HepG2 (cell line): Measurements from ENCODE around the gene FAM117A. TPM values are rescaled to one million over a fixed set of nuclear protein-coding genes. Genes with fewer than 3 reads are reported as not detected.

Source experiments
- ATF7 ChIP-seq, 2 experiments: fragments of 450-650 bp in 1 of 2; sonication (generic) in 1 of 2; formaldehyde crosslinking in 1 of 2; IDR thresholded peaks; 2 replicates each; pipeline versions ENCODE4 v1.4.0 to v1.6.1; 2016 to 2020; ENCODE audit warnings: antibody characterized with exemption in 1 of 2, mild to moderate bottlenecking in 1 of 2, missing genetic modification reagents in 1 of 2
- BHLHE40 ChIP-seq: IDR thresholded peaks from 2 replicates; pipeline ENCODE4 v1.6.1; 2011; ENCODE audit warnings: low read length, improper control_type of control experiment
- CBX1 ChIP-seq: IDR thresholded peaks from one replicate; pipeline ENCODE4 v1.6.1; 2016; ENCODE audit warnings: antibody characterized with exemption, low read depth
- FOXA3 ChIP-seq: IDR thresholded peaks from 2 replicates; pipeline ENCODE4 v1.6.1; 2016; ENCODE audit warnings: missing genetic modification reagents, missing compliant biosample characterization
- FOXC1 ChIP-seq: sonication (generic); formaldehyde crosslinking; IDR thresholded peaks from 2 replicates; pipeline ENCODE4 v1.8.0; 2022; ENCODE audit warnings: mild to moderate bottlenecking, missing genetic modification reagents, borderline replicate concordance
- FOXK2 ChIP-seq: fragments of 450-650 bp; IDR thresholded peaks from 2 replicates; pipeline ENCODE4 v1.6.1; 2016
- HINFP ChIP-seq: sonication (generic); formaldehyde crosslinking; IDR thresholded peaks from 2 replicates; pipeline ENCODE4 v1.4.0; 2020; ENCODE audit warnings: low read depth, mild to moderate bottlenecking, missing genetic modification reagents
- NR2F2 ChIP-seq: IDR thresholded peaks from 2 replicates; pipeline ENCODE4 v1.6.1; 2012; ENCODE audit warnings: low read depth, inconsistent platforms, borderline replicate concordance
- NR3C1 ChIP-seq: sonication (generic); formaldehyde crosslinking; IDR thresholded peaks from 2 replicates; pipeline ENCODE4 v1.4.0; 2020; ENCODE audit warnings: missing genetic modification reagents
- RARG ChIP-seq: sonication (generic); formaldehyde crosslinking; IDR thresholded peaks from 2 replicates; pipeline ENCODE4 v1.4.0; 2020; ENCODE audit warnings: low read depth, mild to moderate bottlenecking, missing genetic modification reagents
- SATB2 ChIP-seq: sonication (generic); formaldehyde crosslinking; IDR thresholded peaks from 2 replicates; pipeline ENCODE4 v1.5.0; 2020; ENCODE audit warnings: missing genetic modification reagents
- STAG1 ChIP-seq: sonication (generic); formaldehyde crosslinking; IDR thresholded peaks from 2 replicates; pipeline ENCODE4 v1.4.0; 2020; ENCODE audit warnings: missing genetic modification reagents
- THYN1 ChIP-seq: sonication (generic); formaldehyde crosslinking; IDR thresholded peaks from 2 replicates; pipeline ENCODE4 v1.8.1; 2023; ENCODE audit warnings: low read depth, mild to moderate bottlenecking, moderate library complexity, missing genetic modification reagents, borderline replicate concordance
- U2AF1 ChIP-seq: fragments of 200-400 bp; formaldehyde crosslinking; optimal IDR thresholded peaks from 2 replicates; pipeline ENCODE3; 2017; ENCODE audit warnings: mild to moderate bottlenecking, low read depth, low read length
- ZKSCAN1 ChIP-seq: fragments of 150-350 bp; IDR thresholded peaks from 2 replicates; pipeline ENCODE4 v1.6.1; 2014; ENCODE audit warnings: low read length
- ZNF337 ChIP-seq: sonication (generic); formaldehyde crosslinking; IDR thresholded peaks from 2 replicates; pipeline ENCODE4 v1.5.1; 2020; ENCODE audit warnings: missing genetic modification reagents, low read depth, mild to moderate bottlenecking, borderline replicate concordance
- ZNF563 ChIP-seq: sonication (generic); formaldehyde crosslinking; IDR thresholded peaks from 2 replicates; pipeline ENCODE4 v1.8.0; 2022; ENCODE audit warnings: mild to moderate bottlenecking, moderate library complexity, missing genetic modification reagents
- polyA plus RNA-seq, 8 experiments: library from polyadenylated mRNA; depleted of rRNA in 3 of 8; stranded (reverse) in 7 of 8; unstranded in 1 of 8; fragments of >200 nt; fragmentation: Illumina TruSeq in 4 of 8; extraction: Trizol in 4 of 8; gene quantifications; 2 replicates each; pipeline versions ENCODE4 v1.2.1 to v1.2.3, GENCODE V29; 2011 to 2016; ENCODE audit warnings: low read depth in 4 of 8, missing spikeins in 1 of 8, mixed read lengths in 1 of 8; ENCODE audit not compliant: insufficient read depth in 1 of 8
- total RNA-seq, 5 experiments: library from RNA; depleted of rRNA; stranded (reverse); fragments of >200 nt; fragmentation: Illumina TruSeq; extraction: Trizol; gene quantifications; 2 replicates each; pipeline ENCODE4 v1.2.3, GENCODE V29; 2016; ENCODE audit warnings: low read depth in 1 of 5
- TF ChIP-seq, protein P1 (sequence below): sonication (generic); formaldehyde crosslinking; IDR thresholded peaks from 2 replicates; pipeline ENCODE4 v1.8.0; 2022; ENCODE audit warnings: missing genetic modification reagents, mild to moderate bottlenecking, moderate library complexity, borderline replicate concordance
- TF ChIP-seq, protein P2 (sequence below): sonication (generic); formaldehyde crosslinking; IDR thresholded peaks from 2 replicates; pipeline ENCODE4 v1.5.1; 2020; ENCODE audit warnings: mild to moderate bottlenecking, missing genetic modification reagents, moderate library complexity
- TF ChIP-seq, protein P3 (sequence below), 2 experiments: fragments of 450-650 bp in 1 of 2; sonication (generic) in 1 of 2; formaldehyde crosslinking; IDR thresholded peaks; 2 replicates each; pipeline versions ENCODE4 v1.5.0 to v1.8.0; 2020 to 2022; ENCODE audit warnings: mild to moderate bottlenecking in 1 of 2, missing genetic modification reagents in 1 of 2
- TF ChIP-seq, protein P4 (sequence below): sonication (generic); formaldehyde crosslinking; IDR thresholded peaks from 2 replicates; pipeline ENCODE4 v1.5.1; 2020; ENCODE audit warnings: missing genetic modification reagents, mild to moderate bottlenecking, borderline replicate concordance

FAM117A gene
- total and polyA plus RNA-seq, 2 of the 13 experiments (the other 11 are each of a cell fraction or from before 2014, with no cell fraction given), result 12.1 to 19.8 TPM

- TF ChIP-seq SATB2 (CRISPR knock-in tag) (no peak), THYN1 (CRISPR knock-in tag) (no peak), BHLHE40 (peak; percentile 58; the same call in 1 of the 2 replicates), ATF7 (IDR thresholded peaks at IDR 0.05) (peak; percentile 46; the same call in 1 of the 2 replicates), ATF7 (CRISPR knock-in tag; IDR thresholded peaks at IDR 0.05) (peak; percentile 20; the same call in 1 of the 2 replicates), FOXA3 (no peak; the same call in none of the 2 replicates), FOXC1 (CRISPR knock-in tag) (peak; percentile 44), ZNF337 (CRISPR knock-in tag) (peak; percentile 70; the same call in 1 of the 2 replicates), CBX1 (peak; percentile 56), NR2F2 (0 out of 2 replicates have a peak, but pooled peaks have one; percentile 15), ZKSCAN1 (0 out of 2 replicates have a peak, but pooled peaks have one; percentile 67), RARG (CRISPR knock-in tag) (no peak), HINFP (CRISPR knock-in tag) (0 out of 2 replicates have a peak, but pooled peaks have one; percentile 52), STAG1 (CRISPR knock-in tag) (peak; percentile 69), FOXK2 (peak; percentile 63), U2AF1 (peak; percentile 39), NR3C1 (CRISPR knock-in tag) (no peak), ZNF563 (CRISPR knock-in tag) (no peak; the same call in 1 of the 2 replicates)
- TF ChIP-seq, protein P1, sequence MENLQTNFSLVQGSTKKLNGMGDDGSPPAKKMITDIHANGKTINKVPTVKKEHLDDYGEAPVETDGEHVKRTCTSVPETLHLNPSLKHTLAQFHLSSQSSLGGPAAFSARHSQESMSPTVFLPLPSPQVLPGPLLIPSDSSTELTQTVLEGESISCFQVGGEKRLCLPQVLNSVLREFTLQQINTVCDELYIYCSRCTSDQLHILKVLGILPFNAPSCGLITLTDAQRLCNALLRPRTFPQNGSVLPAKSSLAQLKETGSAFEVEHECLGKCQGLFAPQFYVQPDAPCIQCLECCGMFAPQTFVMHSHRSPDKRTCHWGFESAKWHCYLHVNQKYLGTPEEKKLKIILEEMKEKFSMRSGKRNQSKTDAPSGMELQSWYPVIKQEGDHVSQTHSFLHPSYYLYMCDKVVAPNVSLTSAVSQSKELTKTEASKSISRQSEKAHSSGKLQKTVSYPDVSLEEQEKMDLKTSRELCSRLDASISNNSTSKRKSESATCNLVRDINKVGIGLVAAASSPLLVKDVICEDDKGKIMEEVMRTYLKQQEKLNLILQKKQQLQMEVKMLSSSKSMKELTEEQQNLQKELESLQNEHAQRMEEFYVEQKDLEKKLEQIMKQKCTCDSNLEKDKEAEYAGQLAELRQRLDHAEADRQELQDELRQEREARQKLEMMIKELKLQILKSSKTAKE (CRISPR knock-in tag), result no peak
- TF ChIP-seq, protein P2, sequence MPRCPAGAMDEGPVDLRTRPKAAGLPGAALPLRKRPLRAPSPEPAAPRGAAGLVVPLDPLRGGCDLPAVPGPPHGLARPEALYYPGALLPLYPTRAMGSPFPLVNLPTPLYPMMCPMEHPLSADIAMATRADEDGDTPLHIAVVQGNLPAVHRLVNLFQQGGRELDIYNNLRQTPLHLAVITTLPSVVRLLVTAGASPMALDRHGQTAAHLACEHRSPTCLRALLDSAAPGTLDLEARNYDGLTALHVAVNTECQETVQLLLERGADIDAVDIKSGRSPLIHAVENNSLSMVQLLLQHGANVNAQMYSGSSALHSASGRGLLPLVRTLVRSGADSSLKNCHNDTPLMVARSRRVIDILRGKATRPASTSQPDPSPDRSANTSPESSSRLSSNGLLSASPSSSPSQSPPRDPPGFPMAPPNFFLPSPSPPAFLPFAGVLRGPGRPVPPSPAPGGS (CRISPR knock-in tag), result peak; percentile 68; the same call in 1 of the 2 replicates
- TF ChIP-seq, protein P3, sequence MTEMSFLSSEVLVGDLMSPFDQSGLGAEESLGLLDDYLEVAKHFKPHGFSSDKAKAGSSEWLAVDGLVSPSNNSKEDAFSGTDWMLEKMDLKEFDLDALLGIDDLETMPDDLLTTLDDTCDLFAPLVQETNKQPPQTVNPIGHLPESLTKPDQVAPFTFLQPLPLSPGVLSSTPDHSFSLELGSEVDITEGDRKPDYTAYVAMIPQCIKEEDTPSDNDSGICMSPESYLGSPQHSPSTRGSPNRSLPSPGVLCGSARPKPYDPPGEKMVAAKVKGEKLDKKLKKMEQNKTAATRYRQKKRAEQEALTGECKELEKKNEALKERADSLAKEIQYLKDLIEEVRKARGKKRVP (CRISPR knock-in tag; IDR thresholded peaks at IDR 0.05), result 0 out of 4 replicates have a peak, but pooled peaks of 1 of the 2 experiments have one; percentile 43
- TF ChIP-seq, protein P4, sequence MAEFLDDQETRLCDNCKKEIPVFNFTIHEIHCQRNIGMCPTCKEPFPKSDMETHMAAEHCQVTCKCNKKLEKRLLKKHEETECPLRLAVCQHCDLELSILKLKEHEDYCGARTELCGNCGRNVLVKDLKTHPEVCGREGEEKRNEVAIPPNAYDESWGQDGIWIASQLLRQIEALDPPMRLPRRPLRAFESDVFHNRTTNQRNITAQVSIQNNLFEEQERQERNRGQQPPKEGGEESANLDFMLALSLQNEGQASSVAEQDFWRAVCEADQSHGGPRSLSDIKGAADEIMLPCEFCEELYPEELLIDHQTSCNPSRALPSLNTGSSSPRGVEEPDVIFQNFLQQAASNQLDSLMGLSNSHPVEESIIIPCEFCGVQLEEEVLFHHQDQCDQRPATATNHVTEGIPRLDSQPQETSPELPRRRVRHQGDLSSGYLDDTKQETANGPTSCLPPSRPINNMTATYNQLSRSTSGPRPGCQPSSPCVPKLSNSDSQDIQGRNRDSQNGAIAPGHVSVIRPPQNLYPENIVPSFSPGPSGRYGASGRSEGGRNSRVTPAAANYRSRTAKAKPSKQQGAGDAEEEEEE (CRISPR knock-in tag), result no peak
Measured at GRCh38 chr17:49707608-49708514, 56.1 kb downstream of the FAM117A start, which contains the start of gene SLC35B1 (continued).
